Activated CD8-positive, alpha-beta memory T cell treated with anti-CD3 and anti-CD28 coated beads, Interleukin-2, amount 10 ng/mL, durations not matched to agents 7 days and 5 days (primary cell): ENCODE measurements around the gene PATE3. TPM values are rescaled to one million over a fixed set of nuclear protein-coding genes. Genes with fewer than 3 reads are reported as not detected.

Experiments
- ATAC-seq: fragments of 150-1000 bp; cut with Tn5 transposase; one replicate; pipeline ENCODE4 v1.10.0; 2021; ENCODE audit warnings: moderate library complexity
- CTCF ChIA-PET: fragments of 350-600 bp; sonication (Branson Sonifier 250); formaldehyde crosslinking; loops from one replicate; lab custom pipeline; 2021; ENCODE audit warnings: antibody characterized with exemption; lab: Charles Lee
- DNase-seq: peaks from one replicate; pipeline ENCODE4 v3.0.0-alpha.2; 2020
- H3K27ac Mint-ChIP-seq: one replicate; pipeline ENCODE4 v1.8.0; 2021; ENCODE audit warnings: mild to moderate bottlenecking, mixed read lengths
- H3K27me3 Mint-ChIP-seq: one replicate; pipeline ENCODE4 v1.8.0; 2021; ENCODE audit warnings: mixed read lengths
- H3K36me3 Mint-ChIP-seq: one replicate; pipeline ENCODE4 v1.8.0; 2021; ENCODE audit warnings: mild to moderate bottlenecking, mixed read lengths
- H3K4me1 Mint-ChIP-seq: one replicate; pipeline ENCODE4 v1.8.0; 2021; ENCODE audit warnings: mixed read lengths
- H3K4me3 Mint-ChIP-seq: one replicate; pipeline ENCODE4 v1.8.0; 2021; ENCODE audit warnings: mild to moderate bottlenecking, moderate library complexity, mixed read lengths
- H3K9me3 Mint-ChIP-seq: one replicate; pipeline ENCODE4 v1.8.0; 2022; ENCODE audit warnings: low read depth, mixed read lengths
- total RNA-seq, 2 experiments: library from RNA; stranded (reverse); gene quantifications; one replicate each; pipeline ENCODE4 v1.2.3, GENCODE V29; 2021

The PATE3 gene
- total RNA-seq: not detected

GRCh38 chr11:125787827-125788226, at the start of gene PATE3:
PATE3 (plus strand) TSS chr11:125788127; CDS start chr11:125788152, 25 bp downstream.
- no peak within 1 kb of the TSS for H3K27ac Mint-ChIP-seq
- no peaks in the 10 kb centered on the region for H3K9me3 Mint-ChIP-seq
- peaks cover 6% of the 10 kb centered on the region for H3K27me3 Mint-ChIP-seq
- no peak within 1 kb of the TSS for H3K4me3 Mint-ChIP-seq
- no peaks in the 10 kb centered on the region for H3K4me1 Mint-ChIP-seq
- CTCF ChIA-PET: no interaction called here
- no peak for ATAC-seq
- H3K36me3 Mint-ChIP-seq: no peaks in the 10 kb centered on the region
- no peak for DNase-seq

- H3K9me3 Mint-ChIP-seq: no peaks in the 10 kb centered on the region
- peaks cover 33% of the 10 kb centered on the region for H3K27me3 Mint-ChIP-seq
- DNase-seq: no peak
- no peaks in the 10 kb centered on the region for H3K36me3 Mint-ChIP-seq
- H3K4me1 Mint-ChIP-seq: no peaks in the 10 kb centered on the region
- no peak overlapping the region for H3K4me3 Mint-ChIP-seq
- CTCF ChIA-PET: no interaction called here
- H3K27ac Mint-ChIP-seq: no peak overlapping the region
- no peak for ATAC-seq
Measured at GRCh38 chr11:125740617-125741016, 47.3 kb upstream of the PATE3 start.

- CTCF ChIA-PET: no interaction called here
- Mint-ChIP-seq H3K27me3 (peaks cover 18% of the 10 kb centered on the region), H3K4me1 (no peaks in the 10 kb centered on the region), H3K36me3 (no peaks in the 10 kb centered on the region), H3K27ac (no peak overlapping the region), H3K4me3 (no peak overlapping the region), H3K9me3 (no peaks in the 10 kb centered on the region)
- ATAC-seq: no peak
- DNase-seq: no peak
Measured at GRCh38 chr11:125743681-125744080, 44.2 kb upstream of the PATE3 start.

GRCh38 chr11:125745979-125746378, 41.9 kb upstream of the PATE3 start, which contains the start of gene PATE1:
PATE1 (plus strand) TSS chr11:125746279; CDS start chr11:125746305, 26 bp downstream.
- Mint-ChIP-seq H3K27me3 (peaks cover 10% of the 10 kb centered on the region), H3K4me1 (no peaks in the 10 kb centered on the region), H3K4me3 (no peak within 1 kb of the TSS), H3K36me3 (no peaks in the 10 kb centered on the region), H3K9me3 (no peaks in the 10 kb centered on the region), H3K27ac (no peak within 1 kb of the TSS)
- CTCF ChIA-PET: no interaction called here
- ATAC-seq (no peak), DNase-seq (no peak)

GRCh38 chr11:125750629-125751028, 37.3 kb upstream of the PATE3 start:
- no peak overlapping the region for H3K27ac Mint-ChIP-seq
- H3K9me3 Mint-ChIP-seq: no peaks in the 10 kb centered on the region
- no peaks in the 10 kb centered on the region for H3K4me1 Mint-ChIP-seq
- peaks cover 15% of the 10 kb centered on the region for H3K27me3 Mint-ChIP-seq
- no peaks in the 10 kb centered on the region for H3K36me3 Mint-ChIP-seq
- DNase-seq (no peak), ATAC-seq (no peak)
- CTCF ChIA-PET: no interaction called here
- no peak overlapping the region for H3K4me3 Mint-ChIP-seq

GRCh38 chr11:125756050-125756449, 31.9 kb upstream of the PATE3 start:
- Mint-ChIP-seq H3K4me1 (no peaks in the 10 kb centered on the region), H3K27ac (no peak overlapping the region), H3K27me3 (peaks cover 34% of the 10 kb centered on the region), H3K36me3 (no peaks in the 10 kb centered on the region), H3K4me3 (no peak overlapping the region), H3K9me3 (peaks cover 2% of the 10 kb centered on the region)
- CTCF ChIA-PET: no interaction called here
- ATAC-seq: no peak
- no peak for DNase-seq

- no peaks in the 10 kb centered on the region for H3K9me3 Mint-ChIP-seq
- CTCF ChIA-PET: no interaction called here
- H3K4me3 Mint-ChIP-seq: no peak overlapping the region
- DNase-seq: no peak
- no peak overlapping the region for H3K27ac Mint-ChIP-seq
- no peak for ATAC-seq
- H3K4me1 Mint-ChIP-seq: no peaks in the 10 kb centered on the region
- H3K27me3 Mint-ChIP-seq: peaks cover 32% of the 10 kb centered on the region
- H3K36me3 Mint-ChIP-seq: no peaks in the 10 kb centered on the region
Measured at GRCh38 chr11:125762445-125762844, 25.5 kb upstream of the PATE3 start.

- H3K9me3 Mint-ChIP-seq: no peaks in the 10 kb centered on the region
- no peak overlapping the region for H3K27ac Mint-ChIP-seq
- no peak overlapping the region for H3K4me3 Mint-ChIP-seq
- DNase-seq: no peak
- peaks cover 26% of the 10 kb centered on the region for H3K27me3 Mint-ChIP-seq
- CTCF ChIA-PET: no interaction called here
- ATAC-seq: no peak
- H3K36me3 Mint-ChIP-seq: no peaks in the 10 kb centered on the region
- H3K4me1 Mint-ChIP-seq: no peaks in the 10 kb centered on the region
Measured at GRCh38 chr11:125763483-125763882, 24.4 kb upstream of the PATE3 start.

GRCh38 chr11:125766251-125766650, 21.7 kb upstream of the PATE3 start:
- Mint-ChIP-seq H3K36me3 (no peaks in the 10 kb centered on the region), H3K9me3 (no peaks in the 10 kb centered on the region), H3K4me3 (no peak overlapping the region), H3K27me3 (peaks cover 18% of the 10 kb centered on the region), H3K27ac (no peak overlapping the region), H3K4me1 (no peaks in the 10 kb centered on the region)
- no peak for ATAC-seq
- CTCF ChIA-PET: no interaction called here
- DNase-seq: no peak

- Mint-ChIP-seq H3K4me1 (no peaks in the 10 kb centered on the region), H3K36me3 (no peaks in the 10 kb centered on the region), H3K9me3 (no peaks in the 10 kb centered on the region), H3K27me3 (peaks cover 21% of the 10 kb centered on the region), H3K27ac (no peak overlapping the region), H3K4me3 (no peak overlapping the region)
- DNase-seq (no peak), ATAC-seq (no peak)
- CTCF ChIA-PET: no interaction called here
Measured at GRCh38 chr11:125768336-125769046, 19.4 kb upstream of the PATE3 start.

- Mint-ChIP-seq H3K4me3 (no peak overlapping the region), H3K27me3 (peaks cover 18% of the 10 kb centered on the region), H3K36me3 (no peaks in the 10 kb centered on the region), H3K4me1 (no peaks in the 10 kb centered on the region), H3K9me3 (no peaks in the 10 kb centered on the region), H3K27ac (no peak overlapping the region)
- CTCF ChIA-PET: no interaction called here
- DNase-seq (no peak), ATAC-seq (no peak)
Measured at GRCh38 chr11:125770583-125770982, 17.3 kb upstream of the PATE3 start.

GRCh38 chr11:125772834-125773505, 15.0 kb upstream of the PATE3 start:
- Mint-ChIP-seq H3K27ac (no peak overlapping the region), H3K27me3 (peaks cover 12% of the 10 kb centered on the region), H3K36me3 (no peaks in the 10 kb centered on the region), H3K4me1 (no peaks in the 10 kb centered on the region), H3K4me3 (no peak overlapping the region), H3K9me3 (no peaks in the 10 kb centered on the region)
- CTCF ChIA-PET: no interaction called here
- ATAC-seq: no peak
- no peak for DNase-seq

GRCh38 chr11:125773516-125773915, 14.4 kb upstream of the PATE3 start:
- no peaks in the 10 kb centered on the region for H3K4me1 Mint-ChIP-seq
- CTCF ChIA-PET: no interaction called here
- no peak overlapping the region for H3K27ac Mint-ChIP-seq
- H3K27me3 Mint-ChIP-seq: peaks cover 12% of the 10 kb centered on the region
- no peaks in the 10 kb centered on the region for H3K36me3 Mint-ChIP-seq
- no peaks in the 10 kb centered on the region for H3K9me3 Mint-ChIP-seq
- ATAC-seq: no peak
- no peak overlapping the region for H3K4me3 Mint-ChIP-seq
- DNase-seq: no peak

- Mint-ChIP-seq H3K4me3 (no peak overlapping the region), H3K9me3 (no peaks in the 10 kb centered on the region), H3K27ac (no peak overlapping the region), H3K27me3 (peaks cover 13% of the 10 kb centered on the region), H3K36me3 (no peaks in the 10 kb centered on the region), H3K4me1 (no peaks in the 10 kb centered on the region)
- DNase-seq (no peak), ATAC-seq (no peak)
- CTCF ChIA-PET: no interaction called here
Measured at GRCh38 chr11:125777309-125777708, 10.6 kb upstream of the PATE3 start.
